Transverse colon (tissue), 4 donors: ENCODE data around the gene TNRC6A. TPM values are rescaled to one million over a fixed set of nuclear protein-coding genes. Genes with fewer than 3 reads are reported as not detected.
A peak's percentile ranks its signal among the peaks of the same experiment; 100 is the strongest.

Source experiments
- DNase-seq: peaks from one replicate; pipeline ENCODE4 v3.0.0-alpha.2; 2019
- H3K27ac ChIP-seq, 4 donors: fragments of 200-600 bp; sonication (generic); 2 replicates each; pipeline ENCODE4 v1.5.1; 2016 to 2018; ENCODE audit warnings: inconsistent platforms in 4 of 4
- H3K27me3 ChIP-seq: fragments of 200-600 bp; sonication (generic); 2 replicates; pipeline ENCODE4 v1.5.1; 2017; ENCODE audit warnings: inconsistent platforms
- H3K36me3 ChIP-seq, 4 donors: fragments of 200-600 bp; sonication (generic); 2 replicates each; pipeline ENCODE4 v1.5.1; 2017 to 2019; ENCODE audit warnings: inconsistent platforms in 4 of 4
- H3K4me1 ChIP-seq, 4 donors: fragments of 200-600 bp; sonication (generic); 2 replicates each; pipeline ENCODE4 v1.5.1; 2017 to 2020; ENCODE audit warnings: inconsistent platforms in 4 of 4
- H3K4me3 ChIP-seq, 4 donors: fragments of 200-600 bp; sonication (generic); 1 replicate in 1 of 4; 2 replicates in 3 of 4; pipeline versions ENCODE4 v1.5.1 to v1.6.1; 2017 to 2019; ENCODE audit warnings: inconsistent platforms in 4 of 4
- H3K9me3 ChIP-seq, 2 donors: fragments of 200-600 bp; sonication (generic); 2 replicates each; pipeline ENCODE4 v1.5.1; 2017 to 2019; ENCODE audit warnings: inconsistent platforms in 2 of 2
- EP300 ChIP-seq: sonication (generic); formaldehyde crosslinking; IDR thresholded peaks from one replicate; pipeline ENCODE4 v1.6.1; 2017; ENCODE audit warnings: antibody characterized with exemption, low read depth
- POLR2A ChIP-seq: fragments of 450-650 bp; IDR thresholded peaks from one replicate; pipeline ENCODE4 v1.6.1; 2016; ENCODE audit warnings: antibody characterized with exemption, mild to moderate bottlenecking, moderate library complexity
- POLR2AphosphoS5 ChIP-seq, 3 donors: sonication (generic); formaldehyde crosslinking; IDR thresholded peaks; one replicate each; pipeline ENCODE4 v1.6.1; 2016; ENCODE audit warnings: antibody characterized with exemption in 3 of 3
- WGBS, 2 donors: methylation state at CpG; one replicate each; pipeline ENCODE4 v1.1.5; 2018; ENCODE audit warnings: low coverage in 1 of 2; 5-methylcytosine and 5-hydroxymethylcytosine counted together
- in situ Hi-C, 4 donors: fragments of 200-750 bp; cut with MboI; loops; one replicate each; pipeline versions ENCODE4 v1.15.0 to v1.15.1; 2017; ENCODE audit warnings: low sequenced_read_pairs in 3 of 4, low pct_ligation_motif_present in 1 of 4, low pct_unique_long_range_greater_than_20kb in 1 of 4
- intact Hi-C: fragments of 100-400 bp; cut with DNase I; formaldehyde crosslinking; loops from one replicate; pipeline ENCODE4 v1.15.1; 2023; ENCODE audit warnings: low total_unique reads
- total RNA-seq, 4 donors: library from RNA; depleted of rRNA; stranded (reverse); fragments of >200 nt; gene quantifications; one replicate each; pipeline ENCODE4 v1.1.0, GENCODE V29; 2016
- TF ChIP-seq, protein P1 (sequence below), 5 experiments: fragments of 200-600 bp in 3 of 5; fragments of 450-650 bp in 2 of 5; sonication (generic) in 3 of 5; IDR thresholded peaks; 1 replicate in 2 of 5; 2 replicates in 3 of 5; pipeline ENCODE4 v1.5.1; 2016 to 2017; ENCODE audit warnings: antibody characterized with exemption in 5 of 5, inconsistent platforms in 3 of 5, mild to moderate bottlenecking in 2 of 5, moderate library complexity in 1 of 5

Gene TNRC6A
- total RNA-seq, 4 donors from 2014 or later = 48.2 to 77.2 (median 54.8) TPM

DNA sequence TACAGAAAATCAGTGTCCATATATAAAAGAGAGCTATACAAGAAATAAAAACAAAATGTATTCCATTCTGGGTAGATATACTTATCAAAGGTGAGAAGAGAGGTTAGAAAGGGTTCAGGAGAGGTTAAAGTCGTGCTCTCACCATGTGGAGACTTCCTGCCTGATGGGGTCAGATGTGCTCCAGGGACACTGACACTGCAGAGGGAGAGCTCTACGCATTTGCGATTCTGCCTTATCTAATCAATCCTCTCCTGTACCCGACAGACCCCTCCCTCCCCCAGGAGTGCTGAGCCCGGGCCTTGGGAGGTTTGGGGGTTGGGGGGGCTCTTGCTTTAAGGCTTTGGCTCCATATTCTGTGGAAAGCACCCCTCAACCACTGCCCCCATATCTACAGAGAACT is 99.7 kb downstream of the TNRC6A start:
- WGBS, 2 donors = 77 to 79% methylated on average over 4 to 5 of the region's 5 CpGs
- Histone ChIP-seq H3K4me1 (peaks cover 0 to 3% (median 1%) of the 10 kb centered on the region in 4 donors), H3K36me3 (peaks cover 0 to 16% (median 6%) of the 10 kb centered on the region in 4 donors), H3K4me3 (no peak overlapping the region), H3K27me3 (no peaks in the 10 kb centered on the region), H3K9me3 (no peaks in the 10 kb centered on the region), H3K27ac (no peak overlapping the region)
- intact Hi-C loops (no loop called here), in situ Hi-C loops (no loop called here)
- TF ChIP-seq, protein P1, sequence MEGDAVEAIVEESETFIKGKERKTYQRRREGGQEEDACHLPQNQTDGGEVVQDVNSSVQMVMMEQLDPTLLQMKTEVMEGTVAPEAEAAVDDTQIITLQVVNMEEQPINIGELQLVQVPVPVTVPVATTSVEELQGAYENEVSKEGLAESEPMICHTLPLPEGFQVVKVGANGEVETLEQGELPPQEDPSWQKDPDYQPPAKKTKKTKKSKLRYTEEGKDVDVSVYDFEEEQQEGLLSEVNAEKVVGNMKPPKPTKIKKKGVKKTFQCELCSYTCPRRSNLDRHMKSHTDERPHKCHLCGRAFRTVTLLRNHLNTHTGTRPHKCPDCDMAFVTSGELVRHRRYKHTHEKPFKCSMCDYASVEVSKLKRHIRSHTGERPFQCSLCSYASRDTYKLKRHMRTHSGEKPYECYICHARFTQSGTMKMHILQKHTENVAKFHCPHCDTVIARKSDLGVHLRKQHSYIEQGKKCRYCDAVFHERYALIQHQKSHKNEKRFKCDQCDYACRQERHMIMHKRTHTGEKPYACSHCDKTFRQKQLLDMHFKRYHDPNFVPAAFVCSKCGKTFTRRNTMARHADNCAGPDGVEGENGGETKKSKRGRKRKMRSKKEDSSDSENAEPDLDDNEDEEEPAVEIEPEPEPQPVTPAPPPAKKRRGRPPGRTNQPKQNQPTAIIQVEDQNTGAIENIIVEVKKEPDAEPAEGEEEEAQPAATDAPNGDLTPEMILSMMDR (IDR thresholded peaks at IDR 0.05) = no peak
- TF ChIP-seq POLR2AphosphoS5 (IDR thresholded peaks at IDR 0.05) = no peak
- no peak for TF ChIP-seq POLR2A
- no peak for TF ChIP-seq EP300
- no peak for DNase-seq

DNA sequence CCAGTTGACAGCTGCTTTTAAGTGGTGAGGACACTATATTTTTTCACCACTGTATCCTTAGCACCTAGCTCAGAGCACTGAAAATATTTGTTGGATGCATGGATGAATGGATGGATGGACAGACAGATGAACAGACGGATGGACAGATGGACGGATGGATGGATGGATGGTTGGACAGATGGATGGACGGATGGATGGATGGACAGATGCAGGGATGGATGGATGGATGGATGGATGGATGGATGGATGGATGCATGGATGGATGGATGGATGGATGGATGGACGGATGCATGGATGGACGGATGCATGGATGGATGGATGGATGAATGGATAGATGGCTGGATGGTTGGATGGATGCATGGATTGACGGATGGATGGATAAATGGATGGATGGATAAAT is 103.9 kb downstream of the TNRC6A start:
- H3K4me3 ChIP-seq = no peak overlapping the region
- 89 to 91% methylated on average over 6 of the region's 6 CpGs for WGBS, 2 donors
- no peaks in the 10 kb centered on the region for H3K27me3 ChIP-seq
- DNase-seq = no peak
- H3K36me3 ChIP-seq = no peaks in the 10 kb centered on the region
- intact Hi-C loops = no loop called here
- TF ChIP-seq POLR2AphosphoS5 (IDR thresholded peaks at IDR 0.05) = no peak
- no peak for TF ChIP-seq EP300
- TF ChIP-seq POLR2A = no peak
- TF ChIP-seq, protein P1 (IDR thresholded peaks at IDR 0.05) = no peak
- peaks cover 0 to 10% (median 3%) of the 10 kb centered on the region in 4 donors for H3K4me1 ChIP-seq
- H3K27ac ChIP-seq = no peak overlapping the region
- in situ Hi-C loops = no loop called here
- no peaks in the 10 kb centered on the region for H3K9me3 ChIP-seq

DNA sequence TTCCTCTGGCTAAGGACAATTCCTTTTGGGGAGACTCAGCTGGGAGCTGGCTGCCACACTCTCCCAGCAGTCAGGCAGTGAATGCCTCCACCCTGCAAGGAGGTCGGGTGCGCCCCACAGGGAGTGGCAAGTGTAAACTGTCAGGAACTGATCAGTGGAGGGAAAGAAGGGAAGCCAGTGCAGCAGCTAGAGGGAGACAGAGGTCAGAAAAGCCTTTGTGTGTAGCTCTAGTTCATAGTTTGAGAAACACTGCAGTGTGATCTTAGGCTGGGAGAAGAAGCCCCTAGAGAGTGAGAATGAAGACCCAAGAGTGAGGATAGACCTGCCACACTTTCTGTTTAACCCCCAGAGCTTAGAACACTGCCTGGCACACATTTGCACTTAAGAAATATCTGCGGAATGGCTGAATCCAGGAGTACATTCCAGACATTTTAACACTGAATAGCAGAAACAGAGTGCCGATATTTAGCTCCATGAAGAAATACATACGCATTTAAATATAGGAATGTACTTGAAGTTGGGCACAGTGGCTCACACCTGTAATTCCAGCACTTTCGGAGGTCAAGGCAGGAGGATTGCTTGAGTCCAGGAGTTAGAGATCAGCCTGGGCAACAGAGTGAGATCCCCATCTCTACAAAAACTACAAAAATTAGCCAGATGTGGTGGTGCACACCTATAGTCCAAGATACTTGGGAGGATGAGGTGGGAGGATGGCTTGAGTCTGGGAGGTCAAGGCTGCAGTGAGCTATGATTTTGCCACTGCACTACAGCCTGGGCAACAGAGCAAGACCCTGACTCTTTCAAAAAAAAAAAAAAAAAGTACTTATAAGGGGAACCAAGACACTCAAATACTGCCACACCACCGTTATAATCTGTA is 105.2 kb downstream of the TNRC6A start:
- H3K27me3 ChIP-seq = no peaks in the 10 kb centered on the region
- no peaks in the 10 kb centered on the region for H3K36me3 ChIP-seq
- 61 to 84% methylated on average over 4 to 7 of the region's 7 CpGs for WGBS, 2 donors
- peak; percentile 83 for DNase-seq
- TF ChIP-seq POLR2AphosphoS5 (IDR thresholded peaks at IDR 0.05) (peak in 1 of 3 donors; percentile 28), EP300 (no peak), POLR2A (no peak)
- TF ChIP-seq, protein P1 (IDR thresholded peaks at IDR 0.05) = peak; percentile 24 to 77 (median 53)
- in situ Hi-C loops = no loop called here
- H3K27ac ChIP-seq = no peak overlapping the region
- no peak overlapping the region for H3K4me3 ChIP-seq
- H3K4me1 ChIP-seq = peaks cover 4 to 24% (median 16%) of the 10 kb centered on the region in 4 donors
- H3K9me3 ChIP-seq = no peaks in the 10 kb centered on the region
- intact Hi-C loops = no loop called here

DNA sequence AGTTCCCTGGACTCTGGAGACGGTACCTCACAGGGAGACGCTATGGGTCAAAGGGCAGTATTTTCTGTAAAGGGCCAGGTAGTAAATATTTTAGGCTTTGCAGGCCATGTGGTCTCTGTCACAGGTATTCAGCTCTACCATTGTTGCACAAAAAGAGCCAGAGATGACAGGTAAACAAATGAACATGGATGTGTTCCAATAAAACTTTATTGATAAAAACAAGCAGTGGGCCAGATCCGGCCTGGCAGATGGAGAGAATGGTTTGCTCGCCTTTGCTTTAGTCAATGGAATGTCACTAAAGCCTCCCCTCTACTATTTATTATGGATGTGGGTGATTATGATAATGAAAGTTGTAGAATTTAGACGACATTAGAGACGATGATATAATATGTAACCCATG is 107.4 kb downstream of the TNRC6A start:
- Histone ChIP-seq H3K36me3 (no peaks in the 10 kb centered on the region), H3K27ac (no peak overlapping the region), H3K27me3 (no peaks in the 10 kb centered on the region), H3K4me3 (no peak overlapping the region), H3K9me3 (no peaks in the 10 kb centered on the region), H3K4me1 (peaks cover 4 to 24% (median 16%) of the 10 kb centered on the region in 4 donors)
- in situ Hi-C loops = no loop called here
- intact Hi-C loops = no loop called here
- TF ChIP-seq, protein P1 (IDR thresholded peaks at IDR 0.05) = no peak
- TF ChIP-seq POLR2A (no peak), POLR2AphosphoS5 (IDR thresholded peaks at IDR 0.05) (no peak), EP300 (no peak)
- 70 to 93% methylated on average over 3 to 6 of the region's 6 CpGs for WGBS, 2 donors
- DNase-seq = no peak
